Measurements from ENCODE around the gene FBLN1.

Gene FBLN1

DNA sequence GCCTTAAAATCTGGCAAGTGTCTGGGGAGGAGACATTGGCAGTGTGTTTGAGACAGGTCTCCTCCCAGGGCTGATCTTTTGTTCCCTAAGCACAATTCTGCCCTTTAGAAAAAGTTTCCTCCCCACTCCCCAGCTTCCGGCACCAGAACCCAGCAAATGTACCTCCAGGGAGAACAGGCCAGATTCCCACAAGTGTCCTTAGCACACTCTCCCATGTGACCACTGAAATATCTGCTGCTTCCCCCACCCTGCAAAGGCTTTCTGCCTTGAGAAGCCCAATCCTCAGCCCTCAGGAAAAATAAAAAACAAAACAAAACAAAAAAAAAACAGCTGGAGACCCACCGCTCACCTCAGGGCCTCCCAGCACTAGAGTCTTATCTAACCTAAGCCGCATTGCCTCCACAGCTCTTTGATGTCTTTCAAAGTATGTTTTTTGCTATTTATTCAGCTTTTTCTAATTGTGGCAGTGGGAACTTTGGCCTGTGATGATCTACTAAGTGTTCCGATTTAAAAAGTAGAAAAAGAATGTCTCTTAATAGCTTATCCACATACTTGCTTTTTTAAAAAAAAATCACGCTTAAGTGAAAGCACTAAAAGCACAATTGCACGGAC, 29.0 kb upstream of the FBLN1 start:
- no peak overlapping the region for H3K4me2 ChIP-seq (ENCODE audit: low read depth, low read length, poor library complexity, severe bottlenecking)
- H4K20me1 ChIP-seq (ENCODE audit: low read depth, low read length) = no peaks in the 10 kb centered on the region
- H2AFZ ChIP-seq (ENCODE audit: low read depth, low read length, severe bottlenecking) = no peak overlapping the region

GRCh38 chr22:45475063-45475747, 27.5 kb upstream of the FBLN1 start:
- Histone ChIP-seq H3K9ac (ENCODE audit: low read length) (no peak overlapping the region), H3K9me2 (replicated peaks; ENCODE audit: insufficient read depth, low read length) (no peaks in the 10 kb centered on the region), H3K4me2 (ENCODE audit: low read depth, low read length, poor library complexity, severe bottlenecking) (no peak overlapping the region), H3K79me2 (ENCODE audit: insufficient read depth, low read length) (no peaks in the 10 kb centered on the region), H3K9me3 (ENCODE audit: insufficient read depth, low read length) (no peaks in the 10 kb centered on the region), H3K36me3 (ENCODE audit: low read length) (no peaks in the 10 kb centered on the region), H3K27ac (ENCODE audit: low read depth, low read length) (no peak overlapping the region), H3F3A (ENCODE audit: insufficient read depth) (no peaks in the 10 kb centered on the region), H2AFZ (ENCODE audit: low read depth, low read length, severe bottlenecking) (no peak overlapping the region), H3K27me3 (ENCODE audit: low read length) (no peaks in the 10 kb centered on the region), H3K4me3 (ENCODE audit: insufficient read depth, low read length, poor library complexity, severe bottlenecking) (no peak overlapping the region), H4K20me1 (ENCODE audit: low read depth, low read length) (no peaks in the 10 kb centered on the region)
- TF ChIP-seq EZH2phosphoT487 (conservative IDR thresholded peaks at IDR 0.05; ENCODE audit: low read length) = no peak
- TF ChIP-seq, protein P1, sequence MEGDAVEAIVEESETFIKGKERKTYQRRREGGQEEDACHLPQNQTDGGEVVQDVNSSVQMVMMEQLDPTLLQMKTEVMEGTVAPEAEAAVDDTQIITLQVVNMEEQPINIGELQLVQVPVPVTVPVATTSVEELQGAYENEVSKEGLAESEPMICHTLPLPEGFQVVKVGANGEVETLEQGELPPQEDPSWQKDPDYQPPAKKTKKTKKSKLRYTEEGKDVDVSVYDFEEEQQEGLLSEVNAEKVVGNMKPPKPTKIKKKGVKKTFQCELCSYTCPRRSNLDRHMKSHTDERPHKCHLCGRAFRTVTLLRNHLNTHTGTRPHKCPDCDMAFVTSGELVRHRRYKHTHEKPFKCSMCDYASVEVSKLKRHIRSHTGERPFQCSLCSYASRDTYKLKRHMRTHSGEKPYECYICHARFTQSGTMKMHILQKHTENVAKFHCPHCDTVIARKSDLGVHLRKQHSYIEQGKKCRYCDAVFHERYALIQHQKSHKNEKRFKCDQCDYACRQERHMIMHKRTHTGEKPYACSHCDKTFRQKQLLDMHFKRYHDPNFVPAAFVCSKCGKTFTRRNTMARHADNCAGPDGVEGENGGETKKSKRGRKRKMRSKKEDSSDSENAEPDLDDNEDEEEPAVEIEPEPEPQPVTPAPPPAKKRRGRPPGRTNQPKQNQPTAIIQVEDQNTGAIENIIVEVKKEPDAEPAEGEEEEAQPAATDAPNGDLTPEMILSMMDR (IDR thresholded peaks at IDR 0.05; ENCODE audit: insufficient read depth, low read length, poor library complexity, severe bottlenecking) = no peak

More for the DNA sequence above, 29.0 kb upstream of the FBLN1 start:
- TF ChIP-seq EZH2phosphoT487 (conservative IDR thresholded peaks at IDR 0.05; ENCODE audit: low read length) = no peak
- TF ChIP-seq, protein P1 (IDR thresholded peaks at IDR 0.05; ENCODE audit: insufficient read depth, low read length, poor library complexity, severe bottlenecking) = no peak
- Histone ChIP-seq H3K9me3 (ENCODE audit: insufficient read depth, low read length) (no peaks in the 10 kb centered on the region), H3K9me2 (replicated peaks; ENCODE audit: insufficient read depth, low read length) (no peaks in the 10 kb centered on the region), H3K4me3 (ENCODE audit: insufficient read depth, low read length, poor library complexity, severe bottlenecking) (no peak overlapping the region), H3K9ac (ENCODE audit: low read length) (no peak overlapping the region), H3K27me3 (ENCODE audit: low read length) (no peaks in the 10 kb centered on the region), H3K27ac (ENCODE audit: low read depth, low read length) (no peak overlapping the region), H3F3A (ENCODE audit: insufficient read depth) (no peaks in the 10 kb centered on the region), H3K79me2 (ENCODE audit: insufficient read depth, low read length) (no peaks in the 10 kb centered on the region), H3K36me3 (ENCODE audit: low read length) (no peaks in the 10 kb centered on the region)

- Histone ChIP-seq H3K36me3 (ENCODE audit: low read length) (no peaks in the 10 kb centered on the region), H3K9ac (ENCODE audit: low read length) (no peak overlapping the region), H3K9me3 (ENCODE audit: insufficient read depth, low read length) (peaks cover 5% of the 10 kb centered on the region; the same call in 1 of the 2 replicates), H2AFZ (ENCODE audit: low read depth, low read length, severe bottlenecking) (no peak overlapping the region), H3K79me2 (ENCODE audit: insufficient read depth, low read length) (no peaks in the 10 kb centered on the region), H3K27me3 (ENCODE audit: low read length) (no peaks in the 10 kb centered on the region), H3K4me2 (ENCODE audit: low read depth, low read length, poor library complexity, severe bottlenecking) (no peak overlapping the region), H3K9me2 (replicated peaks; ENCODE audit: insufficient read depth, low read length) (no peaks in the 10 kb centered on the region), H3K27ac (ENCODE audit: low read depth, low read length) (no peak overlapping the region), H3K4me3 (ENCODE audit: insufficient read depth, low read length, poor library complexity, severe bottlenecking) (no peak overlapping the region), H4K20me1 (ENCODE audit: low read depth, low read length) (no peaks in the 10 kb centered on the region), H3F3A (ENCODE audit: insufficient read depth) (no peaks in the 10 kb centered on the region)
- TF ChIP-seq, protein P1 (IDR thresholded peaks at IDR 0.05; ENCODE audit: insufficient read depth, low read length, poor library complexity, severe bottlenecking) = no peak
- no peak for TF ChIP-seq EZH2phosphoT487 (conservative IDR thresholded peaks at IDR 0.05; ENCODE audit: low read length)
These were observed 26.7 kb upstream of the FBLN1 start for GRCh38 chr22:45475851-45476514.
